ENCODE data around the gene RIGI.

The RIGI gene

GRCh38 chr9:32483343-32483742 is 42.7 kb downstream of the RIGI start:
- Histone ChIP-seq H2BK5ac (ENCODE audit: low read depth, low read length, poor library complexity, severe bottlenecking) (no peak overlapping the region), H2BK120ac (ENCODE audit: low read depth, low read length) (no peak overlapping the region), H2AFZ (ENCODE audit: low read depth, low read length) (no peak overlapping the region), H3K4me2 (ENCODE audit: low read length, poor library complexity, severe bottlenecking) (no peak overlapping the region), H2BK15ac (ENCODE audit: low read depth, poor library complexity, severe bottlenecking) (no peak overlapping the region), H3K23ac (ENCODE audit: low read length in 2 of 2) (no peak overlapping the region), H2BK12ac (ENCODE audit: low read length in 2 of 2) (no peak overlapping the region), H3K18ac (ENCODE audit: low read depth in 1 of 2, low read length in 2 of 2) (no peak overlapping the region), H3K9me3 (ENCODE audit: control insufficient read depth, low read length) (no peaks in the 10 kb centered on the region), H3K79me1 (replicated peaks; ENCODE audit: low read length, poor library complexity, severe bottlenecking) (peaks cover 11% of the 10 kb centered on the region), H3K27me3 (ENCODE audit: control insufficient read depth in 1 of 2, insufficient read depth in 1 of 2, low read length in 2 of 2) (no peaks in the 10 kb centered on the region), H3K36me3 (ENCODE audit: control insufficient read depth in 1 of 2, insufficient read depth in 2 of 2, low read depth in 1 of 2, low read length in 2 of 2) (peaks cover 35 to 97% of the 10 kb centered on the region in 2 experiments), H3K27ac (ENCODE audit: low read length, poor library complexity, severe bottlenecking) (no peak overlapping the region), H3K4me3 (ENCODE audit: insufficient read depth in 1 of 2, low read depth in 1 of 2, low read length in 2 of 2) (no peak overlapping the region), H4K91ac (ENCODE audit: low read length) (no peak overlapping the region), H2AK5ac (ENCODE audit: low read length, severe bottlenecking) (no peak overlapping the region), H3K14ac (ENCODE audit: low read length in 2 of 2) (no peak overlapping the region), H4K8ac (ENCODE audit: low read length) (no peak overlapping the region), H3K9ac (ENCODE audit: low read length) (no peak overlapping the region), H3K4me1 (ENCODE audit: control insufficient read depth, insufficient read depth, low read depth, low read length) (no peaks in the 10 kb centered on the region), H3K4ac (ENCODE audit: low read depth in 1 of 2, low read length in 2 of 2) (no peak overlapping the region)
- no peak for DNase-seq
- WGBS = no CpG with 5 or more reads among the region's 4 CpGs

Data from mesenchymal stem cell (in vitro differentiated cells and primary cell).